Right lobe of liver (tissue), 6 donors: ENCODE data around the gene GRM7. TPM values are rescaled to one million over a fixed set of nuclear protein-coding genes. Genes with fewer than 3 reads are reported as not detected.
"Not testable (repeated sequence)": the region's sequence is repeated elsewhere in the genome, so short reads cannot be mapped to it uniquely, and the experiment has no call there.

ENCODE experiments used
- ATAC-seq, 4 donors: fragments of 200-7000 bp; cut with Tn5 transposase; one replicate each; pipeline ENCODE4 v1.9.1; 2020; ENCODE audit warnings: mild to moderate bottlenecking in 4 of 4, moderate library complexity in 4 of 4
- DNase-seq, 3 donors: peaks; one replicate each; pipeline ENCODE4 v3.0.0-alpha.2; 2020
- H3K27ac ChIP-seq, 3 donors: fragments of 200-600 bp; one replicate each; pipeline ENCODE4 v1.8.0; 2022
- H3K27me3 ChIP-seq, 2 donors: fragments of 200-600 bp; one replicate each; pipeline ENCODE4 v1.8.0; 2022
- H3K36me3 ChIP-seq, 4 donors: fragments of 200-600 bp; sonication (generic) in 1 of 4; one replicate each; pipeline versions ENCODE4 v1.5.1 to v1.8.0; 2017 to 2022; ENCODE audit warnings: control low read depth in 1 of 4
- H3K4me1 ChIP-seq, 4 donors: fragments of 200-600 bp; sonication (generic) in 1 of 4; one replicate each; pipeline versions ENCODE4 v1.5.1 to v1.8.0; 2017 to 2022; ENCODE audit warnings: control low read depth in 1 of 4
- H3K4me3 ChIP-seq, 3 donors: fragments of 200-600 bp; one replicate each; pipeline ENCODE4 v1.8.0; 2022
- H3K9me3 ChIP-seq, 4 donors: fragments of 200-600 bp; sonication (generic) in 1 of 4; one replicate each; pipeline versions ENCODE4 v1.5.1 to v1.8.0; 2017 to 2022; ENCODE audit warnings: control low read depth in 1 of 4
- POLR2A ChIP-seq: fragments of 450-650 bp; IDR thresholded peaks from one replicate; pipeline ENCODE4 v1.6.1; 2017; ENCODE audit warnings: antibody characterized with exemption, mild to moderate bottlenecking
- WGBS: methylation state at CpG from one replicate; pipeline ENCODE4 v1.1.6; 2018; ENCODE audit warnings: low coverage, low lambda C conversion rate; ENCODE audit not compliant: insufficient coverage; ENCODE audit errors: missing lambda C conversion rate; 5-methylcytosine and 5-hydroxymethylcytosine counted together
- intact Hi-C, 2 donors: fragments of 100-400 bp; cut with DNase I; formaldehyde crosslinking; loops; one replicate each; pipeline versions ENCODE4 v1.11.2 to v1.14.1; 2022
- total RNA-seq, 6 experiments: library from RNA; depleted of rRNA in 2 of 6; stranded (reverse); fragments of >200 nt in 2 of 6; fragmentation: NEBNext Ultra II Directional in 3 of 6; extraction: Animal tissue kit (Norgen Biotek cat#: 25700) in 3 of 6; gene quantifications; one replicate each; pipeline versions ENCODE4 v1.1.0 to v1.2.4, GENCODE V29; 2016 to 2023
- TF ChIP-seq, protein P1 (sequence below), 4 donors: fragments of 200-600 bp in 3 of 4; fragments of 450-650 bp in 1 of 4; IDR thresholded peaks; one replicate each; pipeline versions ENCODE4 v1.5.1 to v1.8.0; 2016 to 2022; ENCODE audit warnings: antibody characterized with exemption in 4 of 4, mild to moderate bottlenecking in 2 of 4
- donor health status: DM: no; HTN: yes; CAD: no.
- donor health status: DM: no; HTN: no; CAD: no.
- donor health status: DM: no; HTN: no; CAD: no.
- donor health status: DM: no; HTN: yes; CAD: no.
- donor health status: DM: no; HTN: yes; CAD: no.

Gene GRM7
- total RNA-seq, 6 experiments from 2014 or later, result 0.20 to 0.56 TPM; not detected in 4

DNA sequence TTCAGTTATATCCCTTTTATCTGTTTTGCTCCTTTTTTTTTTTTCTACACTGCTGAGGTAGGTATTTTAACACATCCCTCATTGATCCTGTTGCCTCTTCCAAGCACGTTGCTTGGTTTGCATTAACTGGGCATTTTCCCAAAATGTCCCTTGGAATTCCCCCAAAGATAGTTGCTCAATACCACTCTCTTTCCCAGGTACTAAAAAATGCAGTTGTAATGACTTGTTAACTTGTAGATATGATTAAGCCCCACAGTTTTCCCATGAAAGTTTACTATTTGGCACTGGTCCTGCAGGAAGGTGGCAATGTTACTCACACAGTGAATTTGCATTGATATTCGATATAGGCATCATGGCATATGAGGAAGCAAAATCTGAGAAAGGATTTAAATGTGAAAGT lies 67.1 kb downstream of the GRM7 start:
- no peaks in the 10 kb centered on the region for H3K27me3 ChIP-seq
- TF ChIP-seq, protein P1, sequence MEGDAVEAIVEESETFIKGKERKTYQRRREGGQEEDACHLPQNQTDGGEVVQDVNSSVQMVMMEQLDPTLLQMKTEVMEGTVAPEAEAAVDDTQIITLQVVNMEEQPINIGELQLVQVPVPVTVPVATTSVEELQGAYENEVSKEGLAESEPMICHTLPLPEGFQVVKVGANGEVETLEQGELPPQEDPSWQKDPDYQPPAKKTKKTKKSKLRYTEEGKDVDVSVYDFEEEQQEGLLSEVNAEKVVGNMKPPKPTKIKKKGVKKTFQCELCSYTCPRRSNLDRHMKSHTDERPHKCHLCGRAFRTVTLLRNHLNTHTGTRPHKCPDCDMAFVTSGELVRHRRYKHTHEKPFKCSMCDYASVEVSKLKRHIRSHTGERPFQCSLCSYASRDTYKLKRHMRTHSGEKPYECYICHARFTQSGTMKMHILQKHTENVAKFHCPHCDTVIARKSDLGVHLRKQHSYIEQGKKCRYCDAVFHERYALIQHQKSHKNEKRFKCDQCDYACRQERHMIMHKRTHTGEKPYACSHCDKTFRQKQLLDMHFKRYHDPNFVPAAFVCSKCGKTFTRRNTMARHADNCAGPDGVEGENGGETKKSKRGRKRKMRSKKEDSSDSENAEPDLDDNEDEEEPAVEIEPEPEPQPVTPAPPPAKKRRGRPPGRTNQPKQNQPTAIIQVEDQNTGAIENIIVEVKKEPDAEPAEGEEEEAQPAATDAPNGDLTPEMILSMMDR (IDR thresholded peaks at IDR 0.05), result no peak
- no peak for TF ChIP-seq POLR2A
- DNase-seq, result peak in 1 of 3 donors; percentile 68
- intact Hi-C loops, result no loop called here
- no peaks in the 10 kb centered on the region for H3K9me3 ChIP-seq
- H3K27ac ChIP-seq, result no peak overlapping the region
- peaks cover 0 to 13% (median 6%) of the 10 kb centered on the region in 4 donors for H3K4me1 ChIP-seq
- WGBS, result 22% methylated on average over 2 of the region's 2 CpGs
- no peak overlapping the region for H3K4me3 ChIP-seq
- no peaks in the 10 kb centered on the region for H3K36me3 ChIP-seq
- peak; percentile 75 to 90 (median 90) for ATAC-seq

DNA sequence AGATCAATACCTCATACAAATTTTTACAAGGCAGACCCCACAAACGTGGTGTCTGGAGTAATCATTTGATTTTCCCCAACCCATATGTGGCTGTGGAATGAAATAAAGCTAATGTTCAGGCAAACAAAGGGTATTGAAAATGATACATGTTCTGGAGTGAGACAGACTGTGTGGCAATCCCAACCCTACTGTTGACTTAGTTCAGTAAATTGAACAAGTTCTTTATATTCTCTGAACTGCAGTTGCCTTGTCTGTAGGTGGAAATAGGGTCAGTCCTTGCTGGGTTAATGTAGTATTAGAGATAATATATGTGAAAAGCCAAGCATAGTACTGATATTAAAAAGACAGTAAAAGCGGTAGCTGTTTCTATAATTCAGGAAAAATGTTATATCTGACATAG lies 69.0 kb downstream of the GRM7 start:
- Histone ChIP-seq H3K36me3 (no peaks in the 10 kb centered on the region), H3K4me3 (no peak overlapping the region), H3K27ac (no peak overlapping the region), H3K4me1 (peaks cover 0 to 13% (median 6%) of the 10 kb centered on the region in 4 donors), H3K27me3 (no peaks in the 10 kb centered on the region), H3K9me3 (no peaks in the 10 kb centered on the region)
- 49% methylated on average over 2 of the region's 2 CpGs for WGBS
- intact Hi-C loops, result no loop called here
- peak; percentile 79 to 88 (median 85) for ATAC-seq
- DNase-seq, result no peak
- TF ChIP-seq, protein P1 (IDR thresholded peaks at IDR 0.05), result no peak
- no peak for TF ChIP-seq POLR2A

GRCh38 chr3:6935418-6935817 lies 74.5 kb downstream of the GRM7 start:
- TF ChIP-seq, protein P1 (IDR thresholded peaks at IDR 0.05), result peak in 3 of 4 donors; percentile 9 to 34 (median 34)
- ATAC-seq, H3K4me3 ChIP-seq, H3K36me3 ChIP-seq, DNase-seq, H3K4me1 ChIP-seq, H3K27ac ChIP-seq, H3K27me3 ChIP-seq, intact Hi-C loops, H3K9me3 ChIP-seq: not testable (repeated sequence)
- WGBS, result 100% methylated on average over 1 of the region's 2 CpGs

DNA sequence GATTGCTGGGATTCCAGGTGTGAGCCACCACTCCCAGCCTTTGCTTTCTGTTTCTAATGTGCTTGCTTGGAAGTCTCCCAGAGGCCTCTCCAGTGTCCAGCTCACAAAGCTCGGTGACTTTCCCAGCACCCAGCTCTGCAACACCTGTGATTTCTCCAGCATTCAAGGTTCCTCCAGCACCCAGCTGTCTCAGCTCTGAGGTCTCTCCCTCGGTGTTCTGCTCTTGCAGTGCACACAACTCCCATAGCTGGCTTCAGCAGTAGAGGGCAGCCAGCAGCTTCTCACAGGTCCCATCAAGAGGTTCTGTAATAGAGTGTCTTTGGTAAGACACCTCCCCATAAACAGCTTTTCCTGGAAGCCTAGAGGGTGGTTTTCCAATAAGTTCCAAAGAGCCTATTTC lies 75.1 kb downstream of the GRM7 start:
- TF ChIP-seq, protein P1 (IDR thresholded peaks at IDR 0.05), result no peak
- TF ChIP-seq POLR2A, result no peak
- intact Hi-C loops, result no loop called here
- 60% methylated on average over 1 of the region's 2 CpGs for WGBS
- Histone ChIP-seq H3K27me3 (no peaks in the 10 kb centered on the region), H3K27ac (no peak overlapping the region), H3K4me1 (no peaks in the 10 kb centered on the region), H3K9me3 (no peaks in the 10 kb centered on the region), H3K4me3 (no peak overlapping the region), H3K36me3 (no peaks in the 10 kb centered on the region)
- DNase-seq, result no peak
- no peak for ATAC-seq

DNA sequence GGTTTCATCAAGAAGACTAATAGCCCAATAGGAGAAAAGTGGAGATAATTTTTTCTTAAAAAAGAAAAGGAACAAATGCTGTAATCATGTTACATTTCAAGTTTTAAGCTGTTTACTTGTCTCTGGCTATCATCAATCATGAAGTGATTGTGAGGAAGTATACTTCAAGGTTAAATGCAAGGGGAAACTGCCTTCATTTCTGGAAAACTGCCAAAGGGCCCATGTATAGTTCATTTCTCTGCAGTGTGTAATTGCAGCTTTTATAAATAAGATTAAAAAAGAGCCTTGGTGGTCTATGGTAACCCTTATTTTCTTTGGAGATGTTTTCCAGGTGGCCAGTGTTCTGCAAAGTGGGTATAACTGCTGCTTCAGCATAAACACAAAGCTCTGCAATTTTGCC lies 101.9 kb downstream of the GRM7 start:
- Histone ChIP-seq H3K4me1 (no peaks in the 10 kb centered on the region), H3K27me3 (no peaks in the 10 kb centered on the region), H3K36me3 (no peaks in the 10 kb centered on the region), H3K9me3 (no peaks in the 10 kb centered on the region), H3K4me3 (no peak overlapping the region), H3K27ac (no peak overlapping the region)
- DNase-seq (no peak), ATAC-seq (no peak)
- intact Hi-C loops, result no loop called here
- TF ChIP-seq POLR2A, result no peak
- TF ChIP-seq, protein P1 (IDR thresholded peaks at IDR 0.05), result no peak
